Osteocyte (in vitro differentiated cells): Measurements from ENCODE around the gene ZNF543. TPM values are rescaled to one million over a fixed set of nuclear protein-coding genes. Genes with fewer than 3 reads are reported as not detected.

Experiments
- DNase-seq: peaks from one replicate; pipeline ENCODE4 v3.0.0; 2021; ENCODE audit warnings: mixed read lengths; ENCODE audit not compliant: unreplicated experiment; ENCODE audit errors: extremely low spot score
- H3K27ac Mint-ChIP-seq: one replicate; pipeline ENCODE4 v1.8.0; 2021; ENCODE audit warnings: mild to moderate bottlenecking, mixed read lengths; ENCODE audit not compliant: unreplicated experiment
- H3K27me3 Mint-ChIP-seq: one replicate; pipeline ENCODE4 v1.8.0; 2021; ENCODE audit warnings: mixed read lengths; ENCODE audit not compliant: unreplicated experiment
- H3K36me3 Mint-ChIP-seq: one replicate; pipeline ENCODE4 v1.8.0; 2021; ENCODE audit warnings: mixed read lengths; ENCODE audit not compliant: unreplicated experiment
- H3K4me1 Mint-ChIP-seq: one replicate; pipeline ENCODE4 v1.8.0; 2021; ENCODE audit warnings: mixed read lengths; ENCODE audit not compliant: unreplicated experiment
- H3K4me3 Mint-ChIP-seq: one replicate; pipeline ENCODE4 v1.8.0; 2021; ENCODE audit warnings: mild to moderate bottlenecking, moderate library complexity, mixed read lengths; ENCODE audit not compliant: unreplicated experiment
- H3K9me3 Mint-ChIP-seq: one replicate; pipeline ENCODE4 v1.8.0; 2021; ENCODE audit warnings: mixed read lengths; ENCODE audit not compliant: unreplicated experiment
- CTCF ChIP-seq: fragments of 200-600 bp; sonication (generic); IDR thresholded peaks from 2 replicates; pipeline ENCODE4 v1.5.0; 2021; ENCODE audit warnings: antibody characterized with exemption, mild to moderate bottlenecking, moderate library complexity
- total RNA-seq: library from RNA; stranded (reverse); gene quantifications from 2 replicates; pipeline ENCODE4 v1.2.1, GENCODE V29; 2021

The ZNF543 gene
- total RNA-seq, 1 donor from 2014 or later, result 7.1 TPM

- peaks cover 51% of the 10 kb centered on the region for H3K27me3 Mint-ChIP-seq
- no peak overlapping the region for H3K27ac Mint-ChIP-seq
- no peak for DNase-seq
- TF ChIP-seq CTCF, result no peak
- no peaks in the 10 kb centered on the region for H3K9me3 Mint-ChIP-seq
- H3K36me3 Mint-ChIP-seq, result no peaks in the 10 kb centered on the region
- peaks cover 22% of the 10 kb centered on the region for H3K4me1 Mint-ChIP-seq
- H3K4me3 Mint-ChIP-seq, result no peak overlapping the region
These were observed 2.8 kb upstream of the ZNF543 start for GRCh38 chr19:57317503-57317902.

- peaks cover 29% of the 10 kb centered on the region for H3K27me3 Mint-ChIP-seq
These were observed 448 bp upstream of the ZNF543 start for GRCh38 chr19:57319869-57320179.

GRCh38 chr19:57321116-57321515 is 844 bp downstream of the ZNF543 start:
- Mint-ChIP-seq H3K9me3 (no peaks in the 10 kb centered on the region), H3K4me3 (peak overlapping the region; percentile 95), H3K27ac (peak overlapping the region; percentile 99), H3K27me3 (peaks cover 16% of the 10 kb centered on the region), H3K4me1 (peaks cover 27% of the 10 kb centered on the region), H3K36me3 (peaks cover 20% of the 10 kb centered on the region)
- DNase-seq, result no peak
- no peak for TF ChIP-seq CTCF

More at GRCh38 chr19:57319869-57320179, 448 bp upstream of the ZNF543 start:
- peak overlapping the region; percentile 99 for H3K27ac Mint-ChIP-seq
- H3K36me3 Mint-ChIP-seq, result peaks cover 8% of the 10 kb centered on the region
- peak overlapping the region; percentile 95 for H3K4me3 Mint-ChIP-seq
- no peaks in the 10 kb centered on the region for H3K9me3 Mint-ChIP-seq
- TF ChIP-seq CTCF, result no peak
- peaks cover 27% of the 10 kb centered on the region for H3K4me1 Mint-ChIP-seq
- no peak for DNase-seq

GRCh38 chr19:57321751-57322150 is 1.5 kb downstream of the ZNF543 start:
- Mint-ChIP-seq H3K36me3 (peaks cover 25% of the 10 kb centered on the region), H3K27me3 (peaks cover 11% of the 10 kb centered on the region), H3K4me1 (peaks cover 27% of the 10 kb centered on the region), H3K27ac (no peak overlapping the region), H3K9me3 (no peaks in the 10 kb centered on the region), H3K4me3 (peak overlapping the region; percentile 95)
- DNase-seq, result no peak
- TF ChIP-seq CTCF, result no peak

GRCh38 chr19:57324992-57325391 is 4.7 kb downstream of the ZNF543 start:
- Mint-ChIP-seq H3K36me3 (peaks cover 53% of the 10 kb centered on the region), H3K4me1 (peaks cover 22% of the 10 kb centered on the region), H3K27me3 (no peaks in the 10 kb centered on the region), H3K27ac (no peak overlapping the region), H3K9me3 (peaks cover 6% of the 10 kb centered on the region), H3K4me3 (no peak overlapping the region)
- no peak for TF ChIP-seq CTCF
- DNase-seq, result no peak
